Endothelial cell of umbilical vein (primary cell): ENCODE results near the gene ZNF628.

Experiments used
- EZH2 ChIP-seq: IDR thresholded peaks from 2 replicates; pipeline ENCODE4 v1.6.1; 2012; ENCODE audit warnings: borderline replicate concordance, low read depth, mild to moderate bottlenecking, moderate library complexity, low read length, inconsistent platforms; ENCODE audit not compliant: severe bottlenecking
- FOS ChIP-seq: IDR thresholded peaks from 2 replicates; pipeline ENCODE4 v1.6.1; 2011; ENCODE audit warnings: mild to moderate bottlenecking, low read length, moderate library complexity, borderline replicate concordance; ENCODE audit not compliant: insufficient read depth
- GATA2 ChIP-seq: IDR thresholded peaks from 2 replicates; pipeline ENCODE4 v1.7.0; 2011; ENCODE audit warnings: low read depth, mild to moderate bottlenecking, moderate library complexity, mixed read lengths, low read length; ENCODE audit not compliant: insufficient read length, insufficient read depth
- MYC ChIP-seq: IDR thresholded peaks from one replicate; pipeline ENCODE4 v1.6.1; 2011; ENCODE audit warnings: mild to moderate bottlenecking, low read depth, low read length
- POLR2A ChIP-seq: IDR thresholded peaks from 2 replicates; pipeline ENCODE4 v1.6.1; 2012; ENCODE audit warnings: low read depth, mild to moderate bottlenecking, control low read depth, low read length
- POLR2AphosphoS5 ChIP-seq: IDR thresholded peaks from 2 replicates; pipeline ENCODE4 v1.6.1; 2012; ENCODE audit warnings: low read depth, mild to moderate bottlenecking, control low read depth, low read length, moderate library complexity; ENCODE audit not compliant: insufficient read depth
- TF ChIP-seq, protein P1 (sequence below), 2 donors: IDR thresholded peaks; 1 replicate in 1 of 2; 2 replicates in 1 of 2; pipeline ENCODE4 v1.5.1; 2011; ENCODE audit warnings: low read length in 2 of 2, mild to moderate bottlenecking in 2 of 2, moderate library complexity in 2 of 2, control low read depth in 1 of 2, inconsistent platforms in 1 of 2, low read depth in 1 of 2; ENCODE audit not compliant: insufficient read depth in 1 of 2; ENCODE audit errors: extremely low read depth in 1 of 2
- TF ChIP-seq, protein P2 (sequence below): IDR thresholded peaks from 2 replicates; pipeline ENCODE4 v1.6.1; 2011; ENCODE audit not compliant: insufficient read depth, insufficient read length

DNA sequence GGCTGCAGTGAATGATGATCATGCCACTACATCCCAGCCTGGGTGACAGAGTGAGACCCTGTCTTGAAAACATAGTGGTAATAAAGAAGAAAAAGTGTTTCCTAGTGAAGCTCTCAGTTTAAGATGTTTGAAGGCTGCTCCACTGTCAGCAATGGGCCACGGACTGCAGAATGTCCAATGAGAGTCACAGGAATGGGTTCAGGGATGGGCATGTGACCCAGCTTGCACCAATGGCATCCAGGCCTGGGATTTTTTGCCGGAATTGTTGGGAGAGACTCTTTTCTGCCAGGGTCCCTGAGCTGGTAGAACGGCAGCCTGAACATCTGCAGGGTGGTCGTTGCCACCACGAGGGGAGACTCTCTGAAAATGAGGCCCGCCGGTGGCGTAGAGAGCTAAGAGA lies 39.6 kb upstream of the ZNF628 start:
- TF ChIP-seq, protein P1, sequence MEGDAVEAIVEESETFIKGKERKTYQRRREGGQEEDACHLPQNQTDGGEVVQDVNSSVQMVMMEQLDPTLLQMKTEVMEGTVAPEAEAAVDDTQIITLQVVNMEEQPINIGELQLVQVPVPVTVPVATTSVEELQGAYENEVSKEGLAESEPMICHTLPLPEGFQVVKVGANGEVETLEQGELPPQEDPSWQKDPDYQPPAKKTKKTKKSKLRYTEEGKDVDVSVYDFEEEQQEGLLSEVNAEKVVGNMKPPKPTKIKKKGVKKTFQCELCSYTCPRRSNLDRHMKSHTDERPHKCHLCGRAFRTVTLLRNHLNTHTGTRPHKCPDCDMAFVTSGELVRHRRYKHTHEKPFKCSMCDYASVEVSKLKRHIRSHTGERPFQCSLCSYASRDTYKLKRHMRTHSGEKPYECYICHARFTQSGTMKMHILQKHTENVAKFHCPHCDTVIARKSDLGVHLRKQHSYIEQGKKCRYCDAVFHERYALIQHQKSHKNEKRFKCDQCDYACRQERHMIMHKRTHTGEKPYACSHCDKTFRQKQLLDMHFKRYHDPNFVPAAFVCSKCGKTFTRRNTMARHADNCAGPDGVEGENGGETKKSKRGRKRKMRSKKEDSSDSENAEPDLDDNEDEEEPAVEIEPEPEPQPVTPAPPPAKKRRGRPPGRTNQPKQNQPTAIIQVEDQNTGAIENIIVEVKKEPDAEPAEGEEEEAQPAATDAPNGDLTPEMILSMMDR (IDR thresholded peaks at IDR 0.05; ENCODE audit: extremely low read depth in 1 of 2, insufficient read depth in 1 of 2, low read depth in 1 of 2, low read length in 2 of 2) = no peak
- TF ChIP-seq POLR2A = no peak
- no peak for TF ChIP-seq EZH2
- no peak for TF ChIP-seq MYC
- TF ChIP-seq, protein P2, sequence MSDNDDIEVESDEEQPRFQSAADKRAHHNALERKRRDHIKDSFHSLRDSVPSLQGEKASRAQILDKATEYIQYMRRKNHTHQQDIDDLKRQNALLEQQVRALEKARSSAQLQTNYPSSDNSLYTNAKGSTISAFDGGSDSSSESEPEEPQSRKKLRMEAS = no peak
- TF ChIP-seq POLR2AphosphoS5 = no peak
- no peak for TF ChIP-seq FOS
- TF ChIP-seq GATA2 = no peak
